Left forelimb (tissue), 1 donor: Measurements from ENCODE around the gene RBMY1A1.
"Not testable (repeated sequence)": the region's sequence is repeated elsewhere in the genome, so short reads cannot be mapped to it uniquely, and the experiment has no call there.

Experiments
- DNase-seq: peaks from one replicate; pipeline ENCODE4 v3.0.0-alpha.2; 2018; ENCODE audit warnings: low spot score

RBMY1A1 gene

GRCh38 chrY:21534579-21534978 is at the start of gene RBMY1A1:
RBMY1A1 (plus strand) TSS chrY:21534879; CDS start chrY:21536892, 2,013 bp downstream.
- not testable (repeated sequence) for DNase-seq

GRCh38 chrY:21511038-21511437 is 23.6 kb upstream of the RBMY1A1 start, which contains the start of gene RBMY1B:
RBMY1B (plus strand) TSS chrY:21511338; CDS start chrY:21513351, 2,013 bp downstream.
- not testable (repeated sequence) for DNase-seq

GRCh38 chrY:21559316-21559984 is 24.8 kb downstream of the RBMY1A1 start:
- not testable (repeated sequence) for DNase-seq

- no peak for DNase-seq
Measured at GRCh38 chrY:21585449-21585848, 50.8 kb downstream of the RBMY1A1 start.

- not testable (repeated sequence) for DNase-seq
Measured at GRCh38 chrY:21586454-21586853, 51.8 kb downstream of the RBMY1A1 start.

- no peak for DNase-seq
Measured at GRCh38 chrY:21592059-21592458, 57.4 kb downstream of the RBMY1A1 start.

- not testable (repeated sequence) for DNase-seq
Measured at GRCh38 chrY:21596287-21596686, 61.6 kb downstream of the RBMY1A1 start.
